Body of pancreas (tissue), 4 donors: ENCODE data around the gene CELSR3. TPM values are rescaled to one million over a fixed set of nuclear protein-coding genes. Genes with fewer than 3 reads are reported as not detected.

Source experiments
- ATAC-seq: fragments of 150-250 bp; one replicate; pipeline ENCODE4 v1.9.1; 2016
- DNase-seq, 4 donors: peaks; one replicate each; pipeline ENCODE4 v3.0.0-alpha.2; 2019
- H3K27ac ChIP-seq, 4 donors: fragments of 200-600 bp; sonication (generic); 1 replicate in 3 of 4; 2 replicates in 1 of 4; pipeline versions ENCODE4 v1.5.1 to v1.6.1; 2016 to 2019; ENCODE audit warnings: mild to moderate bottlenecking in 1 of 4, mixed read lengths in 1 of 4, moderate library complexity in 1 of 4
- H3K27me3 ChIP-seq, 2 donors: fragments of 200-600 bp; sonication (generic); one replicate each; pipeline ENCODE4 v1.6.0; 2016; ENCODE audit warnings: mild to moderate bottlenecking in 1 of 2
- H3K36me3 ChIP-seq, 2 donors: fragments of 200-600 bp; sonication (generic); replicated peaks in 1 of 2; 2 replicates each; pipeline ENCODE4 v1.5.1; 2016; ENCODE audit warnings: low read depth in 2 of 2; ENCODE audit not compliant: insufficient read depth in 1 of 2
- H3K4me1 ChIP-seq: fragments of 200-600 bp; sonication (generic); one replicate; pipeline ENCODE4 v1.6.0; 2016
- H3K4me3 ChIP-seq, 2 donors: fragments of 200-600 bp; sonication (generic); 1 replicate in 1 of 2; 2 replicates in 1 of 2; pipeline ENCODE4 v1.5.1; 2016 to 2019
- H3K9me3 ChIP-seq, 3 donors: fragments of 200-600 bp; sonication (generic); 1 replicate in 2 of 3; 2 replicates in 1 of 3; pipeline ENCODE4 v1.5.1; 2016
- CTCF ChIP-seq, 7 experiments: fragments of 450-650 bp in 4 of 7; fragments of 200-600 bp in 3 of 7; sonication (generic) in 3 of 7; IDR thresholded peaks; one replicate each; pipeline ENCODE4 v1.5.1; 2016 to 2019; ENCODE audit warnings: antibody characterized with exemption in 7 of 7
- POLR2A ChIP-seq, 3 donors: fragments of 450-650 bp; IDR thresholded peaks; one replicate each; pipeline ENCODE4 v1.6.1; 2016; ENCODE audit warnings: antibody characterized with exemption in 3 of 3, mild to moderate bottlenecking in 2 of 3
- WGBS, 2 donors: methylation state at CpG; one replicate each; pipeline ENCODE4 v1.1.5; 2017; 5-methylcytosine and 5-hydroxymethylcytosine counted together
- intact Hi-C: fragments of 100-400 bp; cut with DNase I; formaldehyde crosslinking; loops from one replicate; pipeline ENCODE4 v1.15.1; 2023
- total RNA-seq, 2 donors: library from RNA; depleted of rRNA; stranded (reverse); fragments of >200 nt; gene quantifications; one replicate each; pipeline ENCODE4 v1.1.0, GENCODE V29; 2016

The CELSR3 gene
- total RNA-seq, 2 donors from 2014 or later = 0.66 to 2.6 TPM

GRCh38 chr3:48702320-48702920 lies 39.7 kb upstream of the CELSR3 start:
- no peak for DNase-seq
- Histone ChIP-seq H3K4me3 (no peak overlapping the region), H3K9me3 (no peaks in the 10 kb centered on the region), H3K27me3 (no peaks in the 10 kb centered on the region), H3K4me1 (peaks cover 24% of the 10 kb centered on the region), H3K27ac (no peak overlapping the region), H3K36me3 (peaks cover 0 to 2% of the 10 kb centered on the region in 2 donors)
- intact Hi-C loops = no loop called here
- no peak for ATAC-seq
- no peak for TF ChIP-seq CTCF (IDR thresholded peaks at IDR 0.05)
- TF ChIP-seq POLR2A (IDR thresholded peaks at IDR 0.05) = no peak
- WGBS, 2 donors = 89 to 90% methylated on average over 6 of the region's 6 CpGs

GRCh38 chr3:48700731-48701405 lies 38.2 kb upstream of the CELSR3 start:
- Histone ChIP-seq H3K4me3 (no peak overlapping the region), H3K36me3 (peaks cover 0 to 2% of the 10 kb centered on the region in 2 donors), H3K4me1 (peaks cover 36% of the 10 kb centered on the region), H3K9me3 (no peaks in the 10 kb centered on the region), H3K27ac (peak overlapping the region in 1 of 4 donors; percentile 13), H3K27me3 (no peaks in the 10 kb centered on the region)
- no peak for DNase-seq
- 90 to 98% methylated on average over 8 to 11 of the region's 11 CpGs for WGBS, 2 donors
- no peak for ATAC-seq
- TF ChIP-seq CTCF (IDR thresholded peaks at IDR 0.05) (no peak), POLR2A (IDR thresholded peaks at IDR 0.05) (no peak)
- intact Hi-C loops = no loop called here

GRCh38 chr3:48698891-48699290 lies 36.2 kb upstream of the CELSR3 start:
- ATAC-seq (no peak), DNase-seq (no peak)
- Histone ChIP-seq H3K4me1 (peaks cover 40% of the 10 kb centered on the region), H3K27ac (no peak overlapping the region), H3K27me3 (no peaks in the 10 kb centered on the region), H3K4me3 (no peak overlapping the region), H3K9me3 (no peaks in the 10 kb centered on the region), H3K36me3 (peaks cover 0 to 4% of the 10 kb centered on the region in 2 donors)
- TF ChIP-seq POLR2A (IDR thresholded peaks at IDR 0.05) (no peak), CTCF (IDR thresholded peaks at IDR 0.05) (no peak)
- intact Hi-C loops = no loop called here
- WGBS, 2 donors = 96% methylated on average over 8 of the region's 8 CpGs

- WGBS, 2 donors = 77 to 90% methylated on average over 3 of the region's 3 CpGs
- TF ChIP-seq CTCF (IDR thresholded peaks at IDR 0.05) (no peak), POLR2A (IDR thresholded peaks at IDR 0.05) (no peak)
- intact Hi-C loops = no loop called here
- DNase-seq (no peak), ATAC-seq (no peak)
- H3K27me3 ChIP-seq = no peaks in the 10 kb centered on the region
- H3K4me3 ChIP-seq = no peak overlapping the region
- H3K9me3 ChIP-seq = no peaks in the 10 kb centered on the region
- H3K36me3 ChIP-seq = peaks cover 5 to 7% of the 10 kb centered on the region in 2 donors
- H3K4me1 ChIP-seq = peaks cover 37% of the 10 kb centered on the region
- no peak overlapping the region for H3K27ac ChIP-seq
These were observed 35.3 kb upstream of the CELSR3 start for GRCh38 chr3:48697952-48698351.

- ATAC-seq (no peak), DNase-seq (no peak)
- Histone ChIP-seq H3K4me1 (peaks cover 37% of the 10 kb centered on the region), H3K27ac (peak overlapping the region in 2 of 4 donors; percentile 41 to 47), H3K4me3 (no peak overlapping the region), H3K36me3 (peaks cover 16 to 18% of the 10 kb centered on the region in 2 donors), H3K9me3 (no peaks in the 10 kb centered on the region), H3K27me3 (no peaks in the 10 kb centered on the region)
- TF ChIP-seq POLR2A (IDR thresholded peaks at IDR 0.05) = no peak
- TF ChIP-seq CTCF (IDR thresholded peaks at IDR 0.05) = no peak
- intact Hi-C loops = no loop called here
These were observed 33.9 kb upstream of the CELSR3 start for GRCh38 chr3:48696601-48697000.
